Astrocyte (in vitro differentiated cells and primary cell): ENCODE data around the gene UGT1A8. TPM values are rescaled to one million over a fixed set of nuclear protein-coding genes. Genes with fewer than 3 reads are reported as not detected.

Experiments used
- DNase-seq: peaks from one replicate; pipeline ENCODE4 v3.0.0-alpha.2; 2010; ENCODE audit warnings: low read depth
- FAIRE-seq: peaks from 2 replicates; lab custom pipeline; 2011; peaks lifted over from hg19 to GRCh38; lab: Jason Lieb, UNC
- H2AFZ ChIP-seq: 2 replicates; pipeline ENCODE4 v1.6.0; 2012; ENCODE audit warnings: low read depth, low read length, inconsistent platforms
- H3K27ac ChIP-seq: 2 replicates; pipeline ENCODE4 v1.5.1; 2011; ENCODE audit warnings: low read depth, low read length, inconsistent platforms
- H3K27me3 ChIP-seq: 2 replicates; pipeline ENCODE4 v1.6.0; 2011; ENCODE audit warnings: low read length, inconsistent platforms; ENCODE audit not compliant: insufficient read depth
- H3K36me3 ChIP-seq: 2 replicates; pipeline ENCODE4 v1.5.1; 2011; ENCODE audit warnings: low read length, inconsistent platforms; ENCODE audit not compliant: insufficient read depth
- H3K4me1 ChIP-seq: 2 replicates; pipeline ENCODE4 v1.5.1; 2011; ENCODE audit warnings: low read length, inconsistent platforms; ENCODE audit not compliant: insufficient read depth
- H3K4me2 ChIP-seq: 2 replicates; pipeline ENCODE4 v1.6.0; 2012; ENCODE audit warnings: low read length, inconsistent platforms
- H3K4me3 ChIP-seq: 2 replicates; pipeline ENCODE4 v1.5.1; 2011; ENCODE audit warnings: low read depth, mild to moderate bottlenecking, low read length, inconsistent platforms; ENCODE audit not compliant: insufficient read depth
- H3K79me2 ChIP-seq: 2 replicates; pipeline ENCODE4 v1.6.0; 2012; ENCODE audit warnings: mild to moderate bottlenecking, low read length, inconsistent platforms; ENCODE audit not compliant: insufficient read depth
- H3K9ac ChIP-seq: 2 replicates; pipeline ENCODE4 v1.6.0; 2012; ENCODE audit warnings: mild to moderate bottlenecking, low read length, inconsistent platforms
- H3K9me3 ChIP-seq: 2 replicates; pipeline ENCODE4 v1.5.1; 2012; ENCODE audit warnings: low read depth, mild to moderate bottlenecking, low read length, inconsistent platforms; ENCODE audit not compliant: insufficient read depth
- H4K20me1 ChIP-seq: 2 replicates; pipeline ENCODE4 v1.6.0; 2012; ENCODE audit warnings: low read length, inconsistent platforms; ENCODE audit not compliant: insufficient read depth
- H3K27ac Mint-ChIP-seq: one replicate; pipeline ENCODE4 v1.8.0; 2021; ENCODE audit warnings: mild to moderate bottlenecking, mixed read lengths; ENCODE audit not compliant: unreplicated experiment
- H3K27me3 Mint-ChIP-seq: one replicate; pipeline ENCODE4 v1.8.0; 2021; ENCODE audit warnings: low read depth, mixed read lengths; ENCODE audit not compliant: unreplicated experiment
- H3K36me3 Mint-ChIP-seq: one replicate; pipeline ENCODE4 v1.8.0; 2021; ENCODE audit warnings: low read depth, mixed read lengths; ENCODE audit not compliant: unreplicated experiment
- H3K4me1 Mint-ChIP-seq: one replicate; pipeline ENCODE4 v1.8.0; 2021; ENCODE audit warnings: low read depth, mixed read lengths; ENCODE audit not compliant: unreplicated experiment
- H3K4me3 Mint-ChIP-seq: one replicate; pipeline ENCODE4 v1.8.0; 2021; ENCODE audit warnings: mild to moderate bottlenecking, moderate library complexity, mixed read lengths; ENCODE audit not compliant: unreplicated experiment
- H3K9me3 Mint-ChIP-seq: one replicate; pipeline ENCODE4 v1.8.0; 2021; ENCODE audit warnings: mild to moderate bottlenecking, mixed read lengths; ENCODE audit not compliant: unreplicated experiment
- EZH2 ChIP-seq: IDR thresholded peaks from 2 replicates; pipeline ENCODE4 v1.6.1; 2012; ENCODE audit warnings: mild to moderate bottlenecking, low read length, inconsistent platforms; ENCODE audit not compliant: insufficient read depth
- total RNA-seq: library from RNA; stranded (reverse); gene quantifications from 2 replicates; pipeline ENCODE4 v1.2.1, GENCODE V29; 2021
- TF ChIP-seq, protein P1 (sequence below): IDR thresholded peaks from 2 replicates; pipeline ENCODE4 v1.5.1; 2011; ENCODE audit warnings: low read depth, mild to moderate bottlenecking, inconsistent platforms, low read length, moderate library complexity; ENCODE audit not compliant: insufficient read depth

Gene UGT1A8
- total RNA-seq, 1 donor from 2014 or later, result not detected

DNA sequence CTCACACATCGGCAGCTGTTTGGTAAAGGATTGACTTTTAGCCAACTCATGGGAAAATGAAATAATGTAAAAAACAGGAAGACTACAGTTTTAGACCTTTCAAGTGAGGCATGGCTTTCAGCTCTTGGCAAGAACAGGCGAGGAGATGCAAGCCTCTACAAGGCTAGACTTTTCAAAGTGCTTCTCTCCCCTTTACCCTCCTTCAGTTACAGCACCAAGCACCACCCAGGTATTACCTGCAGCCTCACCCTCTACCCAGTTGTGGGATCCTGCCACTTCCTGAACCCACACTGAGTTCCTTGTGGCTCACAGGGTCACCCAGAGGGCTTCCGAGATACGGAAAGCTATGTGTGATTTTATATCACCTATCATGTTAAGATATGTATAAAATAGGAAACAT is 33.5 kb downstream of the UGT1A8 start:
- Histone ChIP-seq H3K27me3 (no peaks in the 10 kb centered on the region), H3K4me2 (no peak overlapping the region), H4K20me1 (no peaks in the 10 kb centered on the region), H3K4me1 (no peaks in the 10 kb centered on the region), H3K9ac (no peak overlapping the region), H3K79me2 (no peaks in the 10 kb centered on the region), H2AFZ (no peak overlapping the region), H3K4me3 (no peak overlapping the region), H3K27ac (no peak overlapping the region), H3K36me3 (no peaks in the 10 kb centered on the region), H3K9me3 (no peaks in the 10 kb centered on the region)
- Mint-ChIP-seq H3K27me3 (peaks cover 7% of the 10 kb centered on the region), H3K9me3 (peaks cover 3% of the 10 kb centered on the region), H3K4me1 (no peaks in the 10 kb centered on the region), H3K27ac (no peak overlapping the region), H3K36me3 (no peaks in the 10 kb centered on the region), H3K4me3 (no peak overlapping the region)
- FAIRE-seq (no peak), DNase-seq (no peak)
- TF ChIP-seq, protein P1, sequence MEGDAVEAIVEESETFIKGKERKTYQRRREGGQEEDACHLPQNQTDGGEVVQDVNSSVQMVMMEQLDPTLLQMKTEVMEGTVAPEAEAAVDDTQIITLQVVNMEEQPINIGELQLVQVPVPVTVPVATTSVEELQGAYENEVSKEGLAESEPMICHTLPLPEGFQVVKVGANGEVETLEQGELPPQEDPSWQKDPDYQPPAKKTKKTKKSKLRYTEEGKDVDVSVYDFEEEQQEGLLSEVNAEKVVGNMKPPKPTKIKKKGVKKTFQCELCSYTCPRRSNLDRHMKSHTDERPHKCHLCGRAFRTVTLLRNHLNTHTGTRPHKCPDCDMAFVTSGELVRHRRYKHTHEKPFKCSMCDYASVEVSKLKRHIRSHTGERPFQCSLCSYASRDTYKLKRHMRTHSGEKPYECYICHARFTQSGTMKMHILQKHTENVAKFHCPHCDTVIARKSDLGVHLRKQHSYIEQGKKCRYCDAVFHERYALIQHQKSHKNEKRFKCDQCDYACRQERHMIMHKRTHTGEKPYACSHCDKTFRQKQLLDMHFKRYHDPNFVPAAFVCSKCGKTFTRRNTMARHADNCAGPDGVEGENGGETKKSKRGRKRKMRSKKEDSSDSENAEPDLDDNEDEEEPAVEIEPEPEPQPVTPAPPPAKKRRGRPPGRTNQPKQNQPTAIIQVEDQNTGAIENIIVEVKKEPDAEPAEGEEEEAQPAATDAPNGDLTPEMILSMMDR, result no peak
- TF ChIP-seq EZH2, result no peak

DNA sequence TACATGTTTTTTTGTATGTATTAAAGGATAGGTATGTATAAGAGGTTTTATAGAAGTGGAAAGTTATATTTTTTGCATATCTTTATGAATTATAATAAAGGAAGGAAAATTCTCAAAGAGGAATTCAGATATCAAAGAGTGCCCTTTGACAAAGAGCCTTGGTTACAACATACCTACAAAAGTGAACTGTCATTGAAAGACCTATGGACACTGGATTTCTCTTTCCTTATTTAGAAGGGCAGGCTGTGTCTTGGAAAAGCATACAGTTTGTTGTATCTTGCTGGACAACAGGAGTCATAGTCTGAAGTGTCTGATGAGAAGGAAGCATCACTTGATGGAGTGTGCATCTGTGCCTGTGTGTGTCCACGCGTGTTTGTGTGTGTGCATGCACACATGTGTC is 34.0 kb downstream of the UGT1A8 start:
- H3K9me3 ChIP-seq, result no peaks in the 10 kb centered on the region
- peaks cover 7% of the 10 kb centered on the region for H3K27me3 Mint-ChIP-seq
- TF ChIP-seq EZH2, result no peak
- TF ChIP-seq, protein P1, result no peak
- H2AFZ ChIP-seq, result no peak overlapping the region
- no peaks in the 10 kb centered on the region for H3K4me1 ChIP-seq
- no peaks in the 10 kb centered on the region for H3K4me1 Mint-ChIP-seq
- H4K20me1 ChIP-seq, result no peaks in the 10 kb centered on the region
- DNase-seq, result no peak
- H3K79me2 ChIP-seq, result no peaks in the 10 kb centered on the region
- H3K9me3 Mint-ChIP-seq, result peaks cover 2% of the 10 kb centered on the region
- no peak overlapping the region for H3K27ac Mint-ChIP-seq
- H3K9ac ChIP-seq, result no peak overlapping the region
- no peak overlapping the region for H3K4me2 ChIP-seq
- H3K27ac ChIP-seq, result no peak overlapping the region
- no peaks in the 10 kb centered on the region for H3K36me3 Mint-ChIP-seq
- no peaks in the 10 kb centered on the region for H3K36me3 ChIP-seq
- no peak overlapping the region for H3K4me3 ChIP-seq
- FAIRE-seq, result no peak
- no peak overlapping the region for H3K4me3 Mint-ChIP-seq
- H3K27me3 ChIP-seq, result no peaks in the 10 kb centered on the region

DNA sequence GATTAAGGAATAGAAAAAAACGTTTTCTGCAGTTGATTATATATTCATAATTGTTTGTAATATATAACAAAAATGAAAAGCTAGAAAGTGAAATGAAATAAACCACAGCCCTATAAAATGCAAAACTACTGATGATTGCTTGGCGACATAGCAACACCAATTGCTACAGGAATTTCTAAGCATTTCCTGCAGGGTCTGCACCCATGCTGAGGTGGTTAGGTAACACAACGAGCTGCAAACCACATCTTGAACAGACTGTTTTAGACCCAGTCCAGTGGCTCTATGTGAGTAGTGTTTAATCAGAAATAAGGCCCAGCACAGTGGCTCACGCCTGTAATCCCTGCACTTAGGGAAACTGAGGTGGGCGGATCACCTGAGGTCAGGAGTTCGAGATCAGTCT is 37.1 kb downstream of the UGT1A8 start:
- Histone ChIP-seq H3K27ac (no peak overlapping the region), H3K4me1 (no peaks in the 10 kb centered on the region), H3K4me2 (no peak overlapping the region), H3K36me3 (no peaks in the 10 kb centered on the region), H3K9ac (no peak overlapping the region), H3K79me2 (no peaks in the 10 kb centered on the region), H3K4me3 (no peak overlapping the region), H4K20me1 (no peaks in the 10 kb centered on the region), H3K27me3 (no peaks in the 10 kb centered on the region), H3K9me3 (no peaks in the 10 kb centered on the region), H2AFZ (no peak overlapping the region)
- DNase-seq (no peak), FAIRE-seq (no peak)
- Mint-ChIP-seq H3K27ac (no peak overlapping the region), H3K4me3 (no peak overlapping the region), H3K27me3 (peaks cover 11% of the 10 kb centered on the region), H3K4me1 (no peaks in the 10 kb centered on the region), H3K36me3 (no peaks in the 10 kb centered on the region), H3K9me3 (peaks cover 1% of the 10 kb centered on the region)
- no peak for TF ChIP-seq EZH2
- TF ChIP-seq, protein P1, result no peak
